Measurements from ENCODE around the gene HTRA2.

Gene HTRA2

DNA sequence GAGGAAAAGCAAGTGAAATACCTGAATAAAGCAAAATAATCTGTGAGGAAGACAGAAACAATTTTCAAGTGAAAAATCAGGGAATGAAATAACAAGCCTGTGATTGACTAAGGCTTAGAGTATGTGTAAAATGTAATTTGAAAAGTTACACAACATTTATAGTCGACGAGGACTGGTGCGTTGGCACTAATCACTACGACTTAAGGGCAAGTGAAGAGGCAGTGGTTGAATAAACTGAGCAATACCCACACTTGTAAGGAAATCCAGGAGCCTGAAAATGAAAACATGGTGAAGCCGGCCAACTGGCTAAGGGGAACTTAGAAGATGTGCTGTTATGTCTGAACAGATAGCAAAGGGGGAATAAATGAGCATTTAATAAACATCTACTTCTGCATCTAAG, 38.1 kb downstream of the HTRA2 start:
- TF ChIP-seq POU2F2 (IDR thresholded peaks at IDR 0.05; ENCODE audit: low read depth, low read length) (no peak), SPI1 (IDR thresholded peaks at IDR 0.05; ENCODE audit: low read depth, low read length) (no peak), POLR2A (IDR thresholded peaks at IDR 0.05; ENCODE audit: low read depth, low read length) (no peak), POLR2AphosphoS5 (IDR thresholded peaks at IDR 0.05; ENCODE audit: low read depth, low read length) (no peak), PAX5 (IDR thresholded peaks at IDR 0.05; ENCODE audit: insufficient read depth, low read length, severe bottlenecking) (no peak), TAF1 (IDR thresholded peaks at IDR 0.05; ENCODE audit: low read depth, low read length) (no peak)
- FAIRE-seq (peak; percentile 5), DNase-seq (ENCODE audit: insufficient read length, low spot score) (no peak)

GRCh38 chr2:74569686-74570085, 40.0 kb downstream of the HTRA2 start:
- FAIRE-seq (no peak), DNase-seq (ENCODE audit: insufficient read length, low spot score) (no peak)
- TF ChIP-seq POLR2A (IDR thresholded peaks at IDR 0.05; ENCODE audit: low read depth, low read length) (no peak), TAF1 (IDR thresholded peaks at IDR 0.05; ENCODE audit: low read depth, low read length) (no peak), POU2F2 (IDR thresholded peaks at IDR 0.05; ENCODE audit: low read depth, low read length) (no peak), SPI1 (IDR thresholded peaks at IDR 0.05; ENCODE audit: low read depth, low read length) (no peak), PAX5 (IDR thresholded peaks at IDR 0.05; ENCODE audit: insufficient read depth, low read length, severe bottlenecking) (no peak), POLR2AphosphoS5 (IDR thresholded peaks at IDR 0.05; ENCODE audit: low read depth, low read length) (no peak)

- FAIRE-seq (peak; percentile 96), DNase-seq (ENCODE audit: insufficient read length, low spot score) (no peak)
- TF ChIP-seq SPI1 (IDR thresholded peaks at IDR 0.05; ENCODE audit: low read depth, low read length), result peak; percentile 44
- peak; percentile 55 for TF ChIP-seq PAX5 (IDR thresholded peaks at IDR 0.05; ENCODE audit: insufficient read depth, low read length, severe bottlenecking)
- TF ChIP-seq TAF1 (IDR thresholded peaks at IDR 0.05; ENCODE audit: low read depth, low read length), result no peak
- no peak for TF ChIP-seq POU2F2 (IDR thresholded peaks at IDR 0.05; ENCODE audit: low read depth, low read length)
- no peak for TF ChIP-seq POLR2A (IDR thresholded peaks at IDR 0.05; ENCODE audit: low read depth, low read length)
- TF ChIP-seq POLR2AphosphoS5 (IDR thresholded peaks at IDR 0.05; ENCODE audit: low read depth, low read length), result no peak
Measured at GRCh38 chr2:74571058-74571457, 41.3 kb downstream of the HTRA2 start.

- no peak for DNase-seq (ENCODE audit: insufficient read length, low spot score)
- peak; percentile 65 for FAIRE-seq
- TF ChIP-seq POLR2A (IDR thresholded peaks at IDR 0.05; ENCODE audit: low read depth, low read length), result no peak
- TF ChIP-seq PAX5 (IDR thresholded peaks at IDR 0.05; ENCODE audit: insufficient read depth, low read length, severe bottlenecking), result no peak
- no peak for TF ChIP-seq POLR2AphosphoS5 (IDR thresholded peaks at IDR 0.05; ENCODE audit: low read depth, low read length)
- TF ChIP-seq POU2F2 (IDR thresholded peaks at IDR 0.05; ENCODE audit: low read depth, low read length), result no peak
- TF ChIP-seq SPI1 (IDR thresholded peaks at IDR 0.05; ENCODE audit: low read depth, low read length), result no peak
- no peak for TF ChIP-seq TAF1 (IDR thresholded peaks at IDR 0.05; ENCODE audit: low read depth, low read length)
Measured at GRCh38 chr2:74572178-74572925, 42.6 kb downstream of the HTRA2 start.

DNA sequence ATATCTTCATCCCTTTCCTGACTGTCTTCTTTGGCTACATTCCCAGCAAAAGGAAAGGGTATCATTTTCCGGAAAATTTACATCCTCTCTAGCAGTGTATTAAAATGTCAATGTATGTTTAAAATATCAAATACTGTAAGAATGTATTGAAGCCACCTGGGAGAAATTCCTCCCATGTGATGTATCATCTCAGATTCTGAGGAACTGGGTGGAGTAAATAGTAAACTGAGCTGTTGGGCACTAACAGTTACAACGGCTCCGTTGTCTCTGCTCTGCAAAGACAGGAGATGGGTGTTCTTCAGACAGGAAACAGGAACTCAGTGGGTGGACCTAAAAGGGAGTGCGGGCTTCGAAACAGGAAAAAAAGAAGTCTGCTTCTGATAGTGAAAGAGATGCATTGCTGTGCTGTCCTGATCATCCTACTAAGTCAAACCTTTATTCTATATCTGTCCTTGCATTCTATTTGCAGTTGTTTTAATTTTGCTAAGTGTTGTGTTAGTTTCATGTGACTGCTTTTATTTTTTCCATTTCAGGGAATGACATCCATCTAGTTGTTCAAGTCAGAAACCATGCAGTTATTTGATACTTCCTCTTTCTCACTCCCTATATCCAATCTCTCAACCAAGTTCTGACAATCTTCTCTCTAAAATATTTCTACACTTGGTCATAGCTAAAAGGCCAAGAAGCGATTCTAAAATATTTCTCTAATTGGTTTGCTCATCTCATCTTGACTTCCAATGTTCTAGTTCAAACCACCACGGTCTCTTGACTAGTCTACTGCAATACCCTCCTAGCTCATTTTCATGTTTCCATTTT, 44.2 kb downstream of the HTRA2 start:
- DNase-seq (ENCODE audit: insufficient read length, low spot score), result no peak
- FAIRE-seq, result peak; percentile 76

GRCh38 chr2:74575320-74575719, 45.6 kb downstream of the HTRA2 start:
- DNase-seq (ENCODE audit: insufficient read length, low spot score) (no peak), FAIRE-seq (no peak)
- no peak for TF ChIP-seq POU2F2 (IDR thresholded peaks at IDR 0.05; ENCODE audit: low read depth, low read length)
- no peak for TF ChIP-seq SPI1 (IDR thresholded peaks at IDR 0.05; ENCODE audit: low read depth, low read length)

More for the DNA sequence above, 44.2 kb downstream of the HTRA2 start:
- TF ChIP-seq POU2F2 (IDR thresholded peaks at IDR 0.05; ENCODE audit: low read depth, low read length) (no peak), SPI1 (IDR thresholded peaks at IDR 0.05; ENCODE audit: low read depth, low read length) (peak; percentile 75), POLR2A (IDR thresholded peaks at IDR 0.05; ENCODE audit: low read depth, low read length) (no peak; the same call in 1 of the 2 replicates)

GRCh38 chr2:74576211-74576862, 46.6 kb downstream of the HTRA2 start:
- TF ChIP-seq POLR2A (IDR thresholded peaks at IDR 0.05; ENCODE audit: low read depth, low read length) (no peak), TAF1 (IDR thresholded peaks at IDR 0.05; ENCODE audit: low read depth, low read length) (no peak), PAX5 (IDR thresholded peaks at IDR 0.05; ENCODE audit: insufficient read depth, low read length, severe bottlenecking) (no peak), POLR2AphosphoS5 (IDR thresholded peaks at IDR 0.05; ENCODE audit: low read depth, low read length) (no peak), POU2F2 (IDR thresholded peaks at IDR 0.05; ENCODE audit: low read depth, low read length) (no peak), SPI1 (IDR thresholded peaks at IDR 0.05; ENCODE audit: low read depth, low read length) (no peak)
- DNase-seq (ENCODE audit: insufficient read length, low spot score) (no peak), FAIRE-seq (no peak)

DNA sequence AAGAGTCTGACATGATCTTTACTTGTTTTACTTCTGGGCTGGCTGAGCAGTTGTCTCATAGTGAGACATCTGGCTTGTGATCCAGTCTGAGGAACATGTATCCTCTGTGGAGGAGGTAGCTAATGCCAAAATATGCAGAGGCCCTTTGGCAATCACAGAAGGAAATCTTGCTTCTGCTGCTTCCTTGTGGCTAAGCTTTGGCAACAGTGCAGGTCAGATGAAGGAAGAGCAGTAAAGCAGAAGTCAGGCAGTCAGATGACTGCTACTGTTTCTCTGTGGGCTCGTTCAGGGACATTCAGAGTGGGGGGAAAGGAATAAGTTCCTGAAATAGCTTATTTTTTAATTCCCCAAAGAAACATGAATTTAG, 47.1 kb downstream of the HTRA2 start:
- TF ChIP-seq POU2F2 (IDR thresholded peaks at IDR 0.05; ENCODE audit: low read depth, low read length) (no peak), POLR2AphosphoS5 (IDR thresholded peaks at IDR 0.05; ENCODE audit: low read depth, low read length) (no peak), SPI1 (IDR thresholded peaks at IDR 0.05; ENCODE audit: low read depth, low read length) (peak; percentile 68)
- FAIRE-seq, result no peak
- no peak for DNase-seq (ENCODE audit: insufficient read length, low spot score)

GRCh38 chr2:74577448-74577847, 47.7 kb downstream of the HTRA2 start:
- DNase-seq (ENCODE audit: insufficient read length, low spot score), result no peak
- TF ChIP-seq POLR2AphosphoS5 (IDR thresholded peaks at IDR 0.05; ENCODE audit: low read depth, low read length), result no peak
- TF ChIP-seq POLR2A (IDR thresholded peaks at IDR 0.05; ENCODE audit: low read depth, low read length), result no peak
- no peak for TF ChIP-seq TAF1 (IDR thresholded peaks at IDR 0.05; ENCODE audit: low read depth, low read length)
- TF ChIP-seq POU2F2 (IDR thresholded peaks at IDR 0.05; ENCODE audit: low read depth, low read length), result no peak
- TF ChIP-seq PAX5 (IDR thresholded peaks at IDR 0.05; ENCODE audit: insufficient read depth, low read length, severe bottlenecking), result no peak
- TF ChIP-seq SPI1 (IDR thresholded peaks at IDR 0.05; ENCODE audit: low read depth, low read length), result peak; percentile 60
- peak; percentile 47 for FAIRE-seq
